Measurements from ENCODE around the gene ATN1. TPM values are rescaled to one million over a fixed set of nuclear protein-coding genes. Genes with fewer than 3 reads are reported as not detected.

Gene ATN1
- total RNA-seq, 2 experiments from 2014 or later, result 0.98 to 6.7 TPM

DNA sequence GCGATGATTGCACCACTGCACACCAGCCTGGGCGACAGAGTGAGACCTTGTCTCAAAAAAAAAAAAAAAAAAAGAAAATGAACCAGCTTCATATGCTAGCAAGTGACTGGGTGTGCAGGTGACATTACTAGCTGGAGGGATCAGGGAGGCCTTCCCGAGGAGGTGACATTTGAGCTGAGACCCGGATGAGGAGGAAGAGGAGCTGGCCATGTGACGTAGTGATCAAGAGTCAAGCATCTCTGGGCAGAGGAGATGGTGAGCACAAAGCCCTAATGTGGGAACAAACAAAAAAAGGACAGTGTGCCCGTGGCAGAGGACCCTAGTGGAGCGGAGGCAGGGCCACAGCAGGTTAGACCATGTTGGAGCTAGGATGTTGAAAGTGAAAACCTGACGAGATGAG is 19.9 kb downstream of the ATN1 start:
- H3K4me2 ChIP-seq (ENCODE audit: low read length), result 0 out of 2 replicates have a peak overlapping the region, but pooled peaks have one; percentile 89
- POLR2A ChIA-PET, result interaction anchor here (0.7 to 5.6 kb wide), 11 partner anchors 9 to 162 kb away, joined by 3 to 155 read pairs (median 6); partner anchors contain the start of gene LPCAT3
- H3K27ac ChIP-seq (ENCODE audit: low read depth, low read length, poor library complexity, severe bottlenecking), result peak overlapping the region; percentile 96
- H3K4me3 ChIP-seq (ENCODE audit: low read depth, low read length, poor library complexity, severe bottlenecking), result no peak overlapping the region
- no peaks in the 10 kb centered on the region for H4K20me1 ChIP-seq (ENCODE audit: insufficient read depth, low read length)
- TF ChIP-seq EZH2phosphoT487 (IDR thresholded peaks at IDR 0.05; ENCODE audit: borderline replicate concordance, low read depth, low read length), result no peak
- TF ChIP-seq, protein P1, sequence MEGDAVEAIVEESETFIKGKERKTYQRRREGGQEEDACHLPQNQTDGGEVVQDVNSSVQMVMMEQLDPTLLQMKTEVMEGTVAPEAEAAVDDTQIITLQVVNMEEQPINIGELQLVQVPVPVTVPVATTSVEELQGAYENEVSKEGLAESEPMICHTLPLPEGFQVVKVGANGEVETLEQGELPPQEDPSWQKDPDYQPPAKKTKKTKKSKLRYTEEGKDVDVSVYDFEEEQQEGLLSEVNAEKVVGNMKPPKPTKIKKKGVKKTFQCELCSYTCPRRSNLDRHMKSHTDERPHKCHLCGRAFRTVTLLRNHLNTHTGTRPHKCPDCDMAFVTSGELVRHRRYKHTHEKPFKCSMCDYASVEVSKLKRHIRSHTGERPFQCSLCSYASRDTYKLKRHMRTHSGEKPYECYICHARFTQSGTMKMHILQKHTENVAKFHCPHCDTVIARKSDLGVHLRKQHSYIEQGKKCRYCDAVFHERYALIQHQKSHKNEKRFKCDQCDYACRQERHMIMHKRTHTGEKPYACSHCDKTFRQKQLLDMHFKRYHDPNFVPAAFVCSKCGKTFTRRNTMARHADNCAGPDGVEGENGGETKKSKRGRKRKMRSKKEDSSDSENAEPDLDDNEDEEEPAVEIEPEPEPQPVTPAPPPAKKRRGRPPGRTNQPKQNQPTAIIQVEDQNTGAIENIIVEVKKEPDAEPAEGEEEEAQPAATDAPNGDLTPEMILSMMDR (conservative IDR thresholded peaks at IDR 0.05; ENCODE audit: low read length), result no peak
- no peaks in the 10 kb centered on the region for H3K9me3 ChIP-seq (ENCODE audit: low read length)
- intact Hi-C loops (cut with micrococcal nuclease; ENCODE audit: unreplicated experiment), result no loop called here
- DNase-seq (ENCODE audit: low spot score), result peak; percentile 30
- H2AFZ ChIP-seq (ENCODE audit: low read length), result no peak overlapping the region
- H3K79me2 ChIP-seq (ENCODE audit: insufficient read depth, low read depth, low read length), result peaks cover 9% of the 10 kb centered on the region; the same call in 1 of the 2 replicates
- CTCF ChIA-PET (ENCODE audit: unreplicated experiment), result interaction anchor here (0.8 to 6.0 kb wide), 3 partner anchors 13 to 110 kb away, joined by 3 to 110 read pairs (median 3); no protein-coding TSS in a partner anchor
- peaks cover 77% of the 10 kb centered on the region for H3K4me1 ChIP-seq (ENCODE audit: insufficient read depth, low read length, poor library complexity, severe bottlenecking)
- H3K9me2 ChIP-seq (ENCODE audit: insufficient read depth, low read length), result no peaks in the 10 kb centered on the region
- H3K36me3 ChIP-seq (ENCODE audit: insufficient read depth, low read length), result no peaks in the 10 kb centered on the region
- no TSS peak for BruUV-seq (replicated peaks)

DNA sequence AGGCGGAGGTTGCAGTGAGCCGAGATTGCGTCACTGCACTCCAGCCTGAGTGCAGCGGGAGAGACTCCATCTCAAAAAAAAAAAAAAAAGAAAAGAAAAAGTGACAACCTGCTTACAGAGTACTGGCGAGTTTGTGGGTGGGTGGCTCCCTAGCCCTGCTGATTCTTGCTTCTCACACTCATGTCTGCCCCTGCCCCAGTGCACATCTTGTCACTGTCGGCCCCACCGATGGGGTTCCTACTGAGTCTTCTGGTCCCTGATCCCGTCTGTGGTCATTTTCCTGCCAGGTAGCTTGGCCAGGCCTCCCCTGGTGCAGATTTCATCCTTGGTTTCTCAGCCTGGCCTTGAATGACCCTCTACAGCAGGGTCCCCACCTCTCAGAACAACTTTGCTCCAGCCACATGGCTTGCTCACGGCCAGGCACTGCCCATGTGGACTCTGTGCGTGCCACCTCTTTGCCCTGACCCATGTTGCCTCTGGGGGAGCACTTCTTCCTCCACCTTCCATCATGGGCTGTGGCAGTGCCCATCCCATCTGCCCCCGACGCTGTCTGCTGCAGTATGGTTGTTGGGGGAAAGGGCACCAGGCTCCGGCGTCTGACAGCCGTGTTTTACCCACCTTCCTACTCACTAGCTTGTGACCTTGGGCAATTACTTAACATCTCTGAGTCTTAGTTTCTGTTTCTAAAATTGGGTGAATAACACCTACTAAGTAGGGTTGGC is 21.3 kb downstream of the ATN1 start:
- H4K20me1 ChIP-seq (ENCODE audit: insufficient read depth, low read length), result no peaks in the 10 kb centered on the region
- H3K79me2 ChIP-seq (ENCODE audit: insufficient read depth, low read depth, low read length), result peaks cover 9% of the 10 kb centered on the region; the same call in 1 of the 2 replicates
- H3K4me3 ChIP-seq (ENCODE audit: low read depth, low read length, poor library complexity, severe bottlenecking), result no peak overlapping the region
- ChIA-PET POLR2A (interaction anchor here (0.7 to 1.2 kb wide), 4 partner anchors 8 to 318 kb away, joined by 3 to 16 read pairs (median 4); no protein-coding TSS in a partner anchor), CTCF (ENCODE audit: unreplicated experiment) (interaction anchor here (1.0 to 1.5 kb wide), 2 partner anchors 10 to 12 kb away, joined by 3 read pairs; no protein-coding TSS in a partner anchor)
- H3K4me2 ChIP-seq (ENCODE audit: low read length), result peak overlapping the region; percentile 25
- H3K9me2 ChIP-seq (ENCODE audit: insufficient read depth, low read length), result no peaks in the 10 kb centered on the region
- DNase-seq (ENCODE audit: low spot score), result no peak
- no peaks in the 10 kb centered on the region for H3K9me3 ChIP-seq (ENCODE audit: low read length)
- H3K4me1 ChIP-seq (ENCODE audit: insufficient read depth, low read length, poor library complexity, severe bottlenecking), result peaks cover 85% of the 10 kb centered on the region
- TF ChIP-seq, protein P1 (conservative IDR thresholded peaks at IDR 0.05; ENCODE audit: low read length), result peak; percentile 46; the same call in 1 of the 2 replicates
- TF ChIP-seq EZH2phosphoT487 (IDR thresholded peaks at IDR 0.05; ENCODE audit: borderline replicate concordance, low read depth, low read length), result no peak
- BruUV-seq (replicated peaks), result no TSS peak
- peak overlapping the region; percentile 14; the same call in 1 of the 2 replicates for H2AFZ ChIP-seq (ENCODE audit: low read length)
- no peak overlapping the region for H3K27ac ChIP-seq (ENCODE audit: low read depth, low read length, poor library complexity, severe bottlenecking)
- no peaks in the 10 kb centered on the region for H3K36me3 ChIP-seq (ENCODE audit: insufficient read depth, low read length)
- intact Hi-C loops (cut with micrococcal nuclease; ENCODE audit: unreplicated experiment), result no loop called here

All from OCI-LY7 (cell line).